ENCODE data around the gene MARVELD3.

DNA sequence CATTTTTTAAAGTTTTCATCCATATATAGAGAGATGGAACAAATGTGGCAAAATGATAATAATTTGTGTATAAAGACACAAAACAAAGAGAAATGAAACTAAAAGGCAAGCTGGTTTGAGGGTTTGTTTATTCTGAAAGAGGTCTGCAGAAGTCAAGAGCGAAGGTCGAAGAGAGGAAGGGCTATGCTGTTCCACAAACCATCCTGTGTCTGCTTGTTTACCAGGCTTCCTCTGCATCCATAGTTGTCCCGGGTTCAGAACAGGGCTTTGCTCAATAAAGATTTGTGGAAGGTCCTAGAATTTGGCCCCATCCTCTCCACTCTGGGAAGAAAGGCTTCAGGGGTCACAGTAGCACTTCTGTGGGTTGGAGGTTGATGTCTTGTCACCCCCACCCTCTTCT is 2.4 kb upstream of the MARVELD3 start:
- TF ChIP-seq CTCF (IDR thresholded peaks at IDR 0.05 in 4 of 5, conservative IDR thresholded peaks at IDR 0.05 in 1 of 5) (no peak), POLR2A (IDR thresholded peaks at IDR 0.05) (no peak)

Data from gastrocnemius medialis (tissue), 4 donors.